D721Med (cell line): ENCODE data around the gene STYXL1.

Experiments used
- DNase-seq: peaks from one replicate; pipeline ENCODE4 v3.0.0; 2011; ENCODE audit warnings: low spot score; ENCODE audit not compliant: insufficient read length
- FAIRE-seq: peaks from 2 replicates; lab custom pipeline; 2011; peaks lifted over from hg19 to GRCh38; lab: Jason Lieb, UNC
- TF ChIP-seq, protein P1 (sequence below): IDR thresholded peaks from 2 replicates; pipeline ENCODE4 v1.5.1; 2012; ENCODE audit warnings: mild to moderate bottlenecking, control low read depth; ENCODE audit not compliant: insufficient read depth; ENCODE audit errors: missing control alignments

The STYXL1 gene

DNA sequence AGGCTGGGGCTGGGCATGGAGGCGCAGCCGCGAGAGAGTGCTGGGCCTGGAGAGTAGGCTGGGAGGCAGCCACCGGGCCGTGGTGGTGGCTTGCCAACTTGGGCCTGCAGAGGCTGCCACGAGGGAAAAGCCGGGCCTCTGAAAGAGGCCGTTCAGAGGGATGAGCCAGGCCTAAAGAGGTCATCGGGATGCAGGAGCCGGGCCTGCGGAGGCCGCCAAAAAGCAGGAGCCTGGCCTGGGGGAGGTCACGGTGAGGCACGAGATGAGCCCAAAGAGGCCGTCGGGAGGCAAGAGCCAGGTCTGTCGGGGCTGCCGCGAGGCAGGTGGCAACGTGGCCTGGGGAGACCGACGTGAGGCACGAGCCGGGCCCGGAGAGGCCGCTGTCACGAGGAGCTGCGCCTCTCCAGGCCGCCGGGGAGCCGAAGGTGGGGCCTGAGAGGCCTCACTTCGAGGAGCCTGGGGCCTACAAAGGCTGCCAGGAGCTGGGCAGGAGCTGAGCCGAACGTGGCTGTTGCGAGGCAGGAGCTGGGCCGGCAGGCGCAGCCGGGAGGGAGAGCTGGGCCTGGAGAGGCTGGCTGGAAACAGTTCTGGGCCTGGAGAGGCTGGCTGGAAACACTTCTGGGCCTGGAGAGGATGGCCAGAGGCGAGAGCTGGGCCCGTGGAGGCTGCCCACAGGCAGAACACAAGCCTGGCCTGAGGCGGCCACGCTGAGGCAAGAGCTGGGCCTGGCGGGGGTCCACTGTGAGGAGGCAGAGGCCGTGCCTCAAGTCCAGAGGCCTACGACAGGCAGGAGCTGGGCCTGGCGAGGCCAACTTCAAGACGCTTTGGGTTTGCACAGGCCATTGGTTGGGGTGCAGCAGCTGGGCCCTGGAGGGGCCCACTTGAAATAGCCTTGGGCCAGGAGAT is 24.7 kb upstream of the STYXL1 start:
- FAIRE-seq (no peak), DNase-seq (no peak)
- TF ChIP-seq, protein P1, sequence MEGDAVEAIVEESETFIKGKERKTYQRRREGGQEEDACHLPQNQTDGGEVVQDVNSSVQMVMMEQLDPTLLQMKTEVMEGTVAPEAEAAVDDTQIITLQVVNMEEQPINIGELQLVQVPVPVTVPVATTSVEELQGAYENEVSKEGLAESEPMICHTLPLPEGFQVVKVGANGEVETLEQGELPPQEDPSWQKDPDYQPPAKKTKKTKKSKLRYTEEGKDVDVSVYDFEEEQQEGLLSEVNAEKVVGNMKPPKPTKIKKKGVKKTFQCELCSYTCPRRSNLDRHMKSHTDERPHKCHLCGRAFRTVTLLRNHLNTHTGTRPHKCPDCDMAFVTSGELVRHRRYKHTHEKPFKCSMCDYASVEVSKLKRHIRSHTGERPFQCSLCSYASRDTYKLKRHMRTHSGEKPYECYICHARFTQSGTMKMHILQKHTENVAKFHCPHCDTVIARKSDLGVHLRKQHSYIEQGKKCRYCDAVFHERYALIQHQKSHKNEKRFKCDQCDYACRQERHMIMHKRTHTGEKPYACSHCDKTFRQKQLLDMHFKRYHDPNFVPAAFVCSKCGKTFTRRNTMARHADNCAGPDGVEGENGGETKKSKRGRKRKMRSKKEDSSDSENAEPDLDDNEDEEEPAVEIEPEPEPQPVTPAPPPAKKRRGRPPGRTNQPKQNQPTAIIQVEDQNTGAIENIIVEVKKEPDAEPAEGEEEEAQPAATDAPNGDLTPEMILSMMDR, result no peak

DNA sequence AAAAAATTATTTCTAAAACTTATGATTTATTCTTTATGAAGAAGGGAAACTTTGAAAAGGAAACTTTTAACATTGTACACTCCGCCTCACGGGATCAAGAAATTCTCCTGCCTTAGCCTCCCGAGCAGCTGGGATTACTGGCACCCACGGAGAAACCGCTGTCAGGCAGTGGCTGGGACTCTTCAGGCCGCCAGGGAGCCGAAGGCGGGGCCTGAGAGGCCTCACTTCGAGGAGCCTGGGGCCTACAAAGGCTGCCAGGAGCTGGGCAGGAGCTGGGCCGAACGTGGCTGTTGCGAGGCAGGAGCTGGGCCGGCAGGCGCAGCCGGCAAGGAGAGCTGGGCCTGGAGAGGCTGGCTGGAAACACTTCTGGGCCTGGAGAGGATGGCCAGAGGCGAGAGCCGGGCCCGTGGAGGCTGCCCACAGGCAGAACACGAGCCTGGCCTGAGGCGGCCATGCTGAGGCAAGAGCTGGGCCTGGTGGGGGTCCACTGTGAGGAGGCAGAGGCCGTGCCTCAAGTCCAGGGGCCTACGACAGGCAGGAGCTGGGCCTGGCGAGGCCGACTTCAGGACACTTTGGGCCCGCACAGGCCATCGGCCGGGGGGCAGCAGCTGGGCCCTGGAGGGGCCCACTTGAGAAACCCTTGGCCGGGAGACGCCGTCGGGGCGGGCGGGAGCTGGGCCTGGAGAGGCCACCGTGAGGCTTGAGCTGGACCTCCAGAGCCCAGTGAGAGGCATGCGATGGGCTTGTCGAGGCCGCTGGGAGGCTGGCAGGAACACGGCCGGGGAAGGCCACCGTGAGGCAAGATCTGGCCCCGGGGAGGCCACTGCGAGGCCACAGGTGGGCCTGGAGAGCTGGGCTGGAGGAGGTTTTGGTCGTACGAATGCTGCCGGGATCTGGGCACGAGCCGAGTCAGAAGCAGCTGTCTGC is 23.8 kb upstream of the STYXL1 start:
- TF ChIP-seq, protein P1, result no peak
- FAIRE-seq (no peak), DNase-seq (no peak)

DNA sequence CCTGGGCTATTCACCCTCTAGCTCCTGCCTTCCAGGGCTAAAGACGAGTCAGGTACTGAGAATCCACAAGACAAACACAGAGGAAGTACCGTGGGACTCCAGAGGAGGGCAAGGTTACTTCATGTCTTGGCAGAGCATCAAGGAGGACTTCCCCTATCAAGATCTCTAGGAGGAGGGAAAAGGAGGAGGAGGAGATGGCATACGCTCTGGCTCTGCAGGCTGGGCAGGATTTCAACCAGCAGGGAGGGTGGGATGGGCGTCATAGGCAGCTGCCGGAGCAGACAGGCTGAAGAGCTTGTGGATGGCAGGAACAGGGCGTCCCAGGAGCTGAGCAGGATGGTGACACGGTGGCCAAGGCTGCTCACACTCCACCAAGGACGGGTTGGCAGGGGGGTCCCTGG is 21.4 kb upstream of the STYXL1 start:
- TF ChIP-seq, protein P1, result peak; percentile 3
- FAIRE-seq, result no peak
- no peak for DNase-seq

DNA sequence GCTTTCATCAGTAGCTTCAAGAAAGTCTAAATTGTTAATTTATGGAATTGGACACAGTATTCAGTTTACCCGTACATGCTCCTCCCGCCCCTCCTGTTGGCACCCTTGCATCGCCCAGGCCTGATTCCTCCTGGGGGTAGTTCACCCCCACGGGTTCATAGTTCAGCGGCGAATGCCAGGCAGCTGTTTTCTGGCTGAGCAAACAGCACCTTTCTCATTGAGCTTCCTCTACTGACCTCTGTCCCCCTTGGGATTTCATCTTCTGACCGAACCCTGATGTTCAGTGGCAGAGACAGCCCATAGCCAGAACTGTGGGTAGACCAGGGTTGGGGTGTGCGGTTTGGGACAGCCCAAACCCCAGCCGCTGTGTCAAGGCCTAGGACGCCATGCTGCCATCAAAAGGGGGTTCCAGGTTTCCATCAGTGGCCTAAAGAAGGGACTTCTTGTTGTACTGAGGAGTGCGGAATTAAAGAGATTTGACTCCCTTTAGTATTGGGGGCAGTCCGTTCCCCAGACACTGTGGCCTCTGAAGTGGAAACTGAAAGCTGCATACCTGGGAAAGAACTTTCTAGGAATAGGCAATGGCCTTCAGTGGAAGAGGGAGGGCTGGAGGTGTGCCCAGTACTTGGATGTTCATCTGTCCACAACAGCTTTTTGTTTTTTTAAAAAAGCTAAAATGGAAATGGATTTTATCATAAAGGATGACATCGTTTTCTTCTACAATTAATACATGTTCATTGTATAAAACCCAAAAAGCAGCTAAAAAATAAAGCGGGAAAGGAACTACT is 19.1 kb upstream of the STYXL1 start:
- DNase-seq (no peak), FAIRE-seq (no peak)
- TF ChIP-seq, protein P1, result no peak

DNA sequence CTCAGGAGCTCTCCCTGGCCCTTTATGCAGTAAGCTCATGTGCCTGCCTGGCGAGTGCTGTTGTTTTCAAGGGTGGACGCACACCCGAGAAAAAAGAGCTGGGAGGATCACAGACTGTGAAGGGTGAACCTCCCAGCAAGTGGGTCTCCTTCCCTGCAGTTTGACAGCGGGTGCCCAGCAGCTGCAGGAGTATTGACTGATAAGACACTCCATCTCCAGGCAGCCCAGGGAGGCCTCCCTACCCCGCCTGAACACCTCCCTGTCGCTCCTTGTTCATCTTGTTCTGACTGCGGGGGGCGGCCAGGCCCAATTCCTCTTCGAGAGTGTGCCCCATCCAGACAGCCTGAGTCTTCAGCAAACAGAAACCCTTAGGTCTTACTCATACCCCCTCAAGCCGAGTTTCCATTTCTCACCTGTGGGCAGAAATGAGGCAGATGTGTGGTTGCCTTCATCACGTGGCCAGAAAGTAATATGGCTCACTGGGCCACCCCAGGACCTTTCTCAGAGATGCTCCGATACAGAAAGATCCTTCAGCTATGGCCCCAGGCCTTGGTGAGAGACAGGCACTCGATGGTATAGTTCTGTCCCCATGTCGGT is 17.3 kb upstream of the STYXL1 start:
- TF ChIP-seq, protein P1, result no peak
- DNase-seq, result no peak
- FAIRE-seq, result no peak

DNA sequence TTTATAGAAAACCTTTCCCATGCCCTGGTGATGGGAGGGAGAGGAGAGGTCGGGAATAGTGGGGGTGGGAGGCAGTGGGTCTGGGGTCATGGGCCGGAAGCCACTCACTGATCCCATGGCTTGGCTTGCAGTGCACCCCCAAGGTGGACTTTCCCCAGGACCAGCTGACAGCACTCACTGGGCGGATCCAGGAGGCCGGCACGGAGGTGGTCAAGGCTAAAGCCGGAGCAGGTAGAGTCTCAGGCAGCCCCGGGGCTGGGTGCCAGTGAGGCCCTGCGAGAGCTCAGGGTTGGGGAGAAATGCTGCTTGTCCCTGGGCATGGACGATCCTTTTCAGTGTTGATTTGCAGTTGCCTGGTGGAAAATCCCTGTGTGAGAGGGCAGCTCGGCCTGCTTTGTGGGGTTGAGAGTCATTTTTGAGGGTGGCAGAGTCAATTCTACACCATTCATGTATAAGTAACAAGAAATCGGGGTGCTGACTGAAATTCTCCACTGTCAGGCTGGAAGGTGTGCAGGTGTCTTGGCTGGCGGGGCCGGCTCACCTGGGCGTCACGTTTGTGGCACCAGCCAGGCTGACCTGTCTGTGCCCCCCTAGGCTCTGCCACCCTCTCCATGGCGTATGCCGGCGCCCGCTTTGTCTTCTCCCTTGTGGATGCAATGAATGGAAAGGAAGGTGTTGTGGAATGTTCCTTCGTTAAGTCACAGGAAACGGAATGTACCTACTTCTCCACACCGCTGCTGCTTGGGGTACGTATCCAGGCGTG is 16.6 kb upstream of the STYXL1 start:
- no peak for FAIRE-seq
- TF ChIP-seq, protein P1, result no peak
- no peak for DNase-seq
